HCT116 (cell line): ENCODE measurements around the gene SSRP1. TPM values are rescaled to one million over a fixed set of nuclear protein-coding genes. Genes with fewer than 3 reads are reported as not detected.

Experiments
- ATAC-seq: fragments of 200-7000 bp; cut with Tn5 transposase; 2 replicates; pipeline ENCODE4 v1.9.1; 2020; ENCODE audit warnings: mild to moderate bottlenecking, moderate library complexity
- BruUV-seq: library from RNA; stranded (reverse); fragments of 400-500 nt; replicated peaks from 2 replicates; lab custom pipeline; 2021; lab: Mats Ljungman, UMichigan
- CTCF ChIA-PET: fragments of 300-600 bp; sonication (Branson Sonifier 250); formaldehyde crosslinking; loops from one replicate; lab custom pipeline; 2021; ENCODE audit warnings: antibody characterized with exemption; lab: Charles Lee
- POLR2A ChIA-PET: fragments of 300-600, 350-600 bp; sonication (Branson Sonifier 250); formaldehyde crosslinking; loops from one replicate; lab custom pipeline; 2021; ENCODE audit warnings: antibody characterized with exemption; lab: Charles Lee
- RAD21 ChIA-PET, 2 experiments: fragments of 300-600 bp; sonication (Branson Sonifier 250); formaldehyde crosslinking; loops; one replicate each; lab custom pipeline; 2023; ENCODE audit warnings: low total read pairs in 2 of 2; ENCODE audit not compliant: uncharacterized antibody in 2 of 2, unreplicated experiment in 2 of 2, low non-redundant PET in 1 of 2; lab: Charles Lee
- DNase-seq: peaks from one replicate; pipeline ENCODE4 v3.0.0-alpha.2; 2010; ENCODE audit warnings: low read depth, low spot score
- H2AFZ ChIP-seq: fragments of 200-600 bp; shearing (Covaris generic), sonication (generic); 2 replicates; pipeline ENCODE4 v1.6.1; 2017; ENCODE audit warnings: low read depth, mixed run types, mixed read lengths, antibody characterized with exemption, low read length; ENCODE audit not compliant: poor library complexity, severe bottlenecking
- H3K27ac ChIP-seq: 2 replicates; pipeline ENCODE4 v1.5.1; 2012; ENCODE audit warnings: low read depth, low read length
- H3K27me3 ChIP-seq: fragments of 200-600 bp; sonication (generic); 2 replicates; pipeline ENCODE4 v1.6.1; 2016; ENCODE audit warnings: mixed run types, low read length, mixed read lengths; ENCODE audit not compliant: insufficient read depth
- H3K36me3 ChIP-seq, 2 experiments: fragments of 200-500 bp in 1 of 2; fragments of 200-600 bp in 1 of 2; sonication (Bioruptor generic) in 1 of 2; sonication (generic) in 1 of 2; 2 replicates each; pipeline versions ENCODE4 v1.5.1 to v1.6.1; 2014 to 2016; ENCODE audit warnings: low read length in 2 of 2, inconsistent platforms in 1 of 2, mixed read lengths in 1 of 2, mixed run types in 1 of 2; ENCODE audit not compliant: insufficient read depth in 2 of 2, control insufficient read depth in 1 of 2
- H3K4me1 ChIP-seq, 2 experiments: fragments of 200-600 bp in 1 of 2; sonication (generic) in 1 of 2; 2 replicates each; pipeline versions ENCODE4 v1.5.1 to v1.6.1; 2012 to 2017; ENCODE audit warnings: low read length in 2 of 2, inconsistent platforms in 1 of 2, mild to moderate bottlenecking in 1 of 2, mixed read lengths in 1 of 2, mixed run types in 1 of 2, moderate library complexity in 1 of 2; ENCODE audit not compliant: insufficient read depth in 2 of 2, control insufficient read depth in 1 of 2
- H3K4me2 ChIP-seq: fragments of 200-600 bp; sonication (generic); 2 replicates; pipeline ENCODE4 v1.6.1; 2017; ENCODE audit warnings: mixed run types, low read length, mixed read lengths
- H3K4me3 ChIP-seq, 2 experiments: fragments of 200-600 bp in 1 of 2; sonication (generic) in 1 of 2; replicated peaks in 1 of 2; 2 replicates each; pipeline ENCODE4 v1.5.1; 2011 to 2016; ENCODE audit warnings: low read length in 2 of 2, control low read depth in 1 of 2, low read depth in 1 of 2, mild to moderate bottlenecking in 1 of 2, mixed read lengths in 1 of 2, mixed run types in 1 of 2
- H3K79me2 ChIP-seq: fragments of 200-600 bp; sonication (generic); 2 replicates; pipeline ENCODE4 v1.6.1; 2017; ENCODE audit warnings: mild to moderate bottlenecking, mixed run types, low read length, moderate library complexity, mixed read lengths; ENCODE audit not compliant: insufficient read depth
- H3K9ac ChIP-seq: fragments of 200-600 bp; sonication (generic); 2 replicates; pipeline ENCODE4 v1.6.1; 2016; ENCODE audit warnings: low read length, mixed read lengths
- H3K9me2 ChIP-seq: fragments of 200-600 bp; sonication (generic), shearing (Covaris generic); 2 replicates; pipeline ENCODE4 v1.6.1; 2017; ENCODE audit warnings: mixed run types, mild to moderate bottlenecking, moderate library complexity; ENCODE audit not compliant: insufficient read depth
- H3K9me3 ChIP-seq, 2 experiments: fragments of 200-500 bp in 1 of 2; fragments of 200-600 bp in 1 of 2; sonication (Bioruptor generic) in 1 of 2; sonication (generic) in 1 of 2; 2 replicates each; pipeline ENCODE4 v1.6.1; 2014 to 2017; ENCODE audit warnings: low read length in 2 of 2, mixed read lengths in 2 of 2, inconsistent platforms in 1 of 2, low read depth in 1 of 2, mild to moderate bottlenecking in 1 of 2, mixed run types in 1 of 2, moderate library complexity in 1 of 2; ENCODE audit not compliant: control insufficient read depth in 1 of 2, insufficient read depth in 1 of 2
- H4K20me1 ChIP-seq: fragments of 200-600 bp; sonication (generic), shearing (Covaris generic); 2 replicates; pipeline ENCODE4 v1.6.1; 2017; ENCODE audit warnings: mixed run types, mild to moderate bottlenecking, moderate library complexity; ENCODE audit not compliant: insufficient read depth
- EGR1 ChIP-seq: IDR thresholded peaks from 2 replicates; pipeline ENCODE4 v1.6.1; 2012; ENCODE audit warnings: low read depth
- EZH2 ChIP-seq: fragments of 200-600 bp; sonication (generic); IDR thresholded peaks from 2 replicates; pipeline ENCODE4 v1.6.1; 2017; ENCODE audit warnings: antibody characterized with exemption, mixed run types
- FOSL1 ChIP-seq: IDR thresholded peaks from 2 replicates; pipeline ENCODE4 v1.6.1; 2012; ENCODE audit warnings: low read depth
- RAD21 ChIP-seq: IDR thresholded peaks from 2 replicates; pipeline ENCODE4 v1.6.1; 2012; ENCODE audit warnings: low read depth, mild to moderate bottlenecking
- SIN3A ChIP-seq: IDR thresholded peaks from 2 replicates; pipeline ENCODE4 v1.6.1; 2012; ENCODE audit warnings: low read depth
- SP1 ChIP-seq: IDR thresholded peaks from 2 replicates; pipeline ENCODE4 v1.6.1; 2012; ENCODE audit warnings: low read depth
- TCF7L2 ChIP-seq: IDR thresholded peaks from 2 replicates; pipeline ENCODE4 v1.7.0; 2011; ENCODE audit warnings: borderline replicate concordance, inconsistent platforms; ENCODE audit not compliant: insufficient read depth, insufficient read length; ENCODE audit errors: extremely low read depth
- YY1 ChIP-seq: IDR thresholded peaks from 2 replicates; pipeline ENCODE4 v1.6.1; 2011; ENCODE audit warnings: low read length, low read depth, moderate library complexity, mild to moderate bottlenecking; ENCODE audit not compliant: insufficient replicate concordance; ENCODE audit errors: extremely low read depth
- ZFX ChIP-seq: fragments of 450-650 bp; IDR thresholded peaks from 2 replicates; pipeline ENCODE4 v1.6.1; 2017
- ZNF274 ChIP-seq: fragments of 200-500 bp; sonication (Bioruptor generic); IDR thresholded peaks from 2 replicates; pipeline ENCODE4 v1.6.1; 2014; ENCODE audit warnings: mild to moderate bottlenecking, low read depth, low read length, inconsistent platforms
- intact Hi-C: fragments of 100-400 bp; cut with micrococcal nuclease; formaldehyde crosslinking; loops from 2 replicates; pipeline ENCODE4 v1.10.0; 2022
- total RNA-seq: library from RNA; stranded (reverse); gene quantifications from one replicate; pipeline ENCODE4 v1.2.1, GENCODE V29; 2021; ENCODE audit not compliant: unreplicated experiment
- TF ChIP-seq, protein P1 (sequence below): IDR thresholded peaks from 2 replicates; pipeline ENCODE4 v1.6.1; 2012
- TF ChIP-seq, protein P2 (sequence below): IDR thresholded peaks from 2 replicates; pipeline ENCODE4 v1.6.1; 2011; ENCODE audit warnings: mild to moderate bottlenecking, low read length, moderate library complexity; ENCODE audit not compliant: insufficient replicate concordance; ENCODE audit errors: extremely low read depth

The SSRP1 gene
- total RNA-seq, 1 experiment from 2014 or later, result 260 TPM

DNA sequence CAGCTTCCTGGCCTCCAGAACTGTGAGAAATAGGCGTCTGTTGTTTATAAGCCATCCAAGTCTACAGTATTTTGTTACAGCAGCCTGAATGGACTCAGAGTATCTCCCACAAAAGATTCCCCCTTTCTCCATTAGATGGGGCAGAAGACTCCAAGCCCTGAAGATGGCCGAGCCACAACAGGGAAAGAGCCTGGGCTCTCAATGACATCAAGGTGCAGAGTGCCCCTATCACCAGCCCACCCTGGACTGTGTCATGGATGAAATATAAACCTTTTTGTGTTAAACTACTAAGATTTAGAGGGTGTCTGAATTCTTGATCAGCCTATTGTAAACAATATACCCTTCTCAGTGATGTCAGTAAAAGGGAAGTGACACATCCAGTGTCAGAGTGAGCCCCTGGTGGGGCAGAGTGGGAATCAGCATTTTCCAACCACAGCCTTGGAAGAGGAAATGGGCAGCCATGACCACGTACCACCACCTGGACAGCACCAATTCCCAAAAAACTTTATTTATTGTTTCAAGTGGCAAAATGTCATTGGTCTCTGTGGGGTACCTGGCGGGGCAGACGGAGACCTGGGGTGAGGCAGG lies 36.4 kb downstream of the SSRP1 start:
- ATAC-seq, result no peak

More for the DNA sequence above, 36.4 kb downstream of the SSRP1 start:
- BruUV-seq, result no TSS peak
- Histone ChIP-seq H3K4me3 (no peak overlapping the region), H2AFZ (no peak overlapping the region), H3K9me3 (no peaks in the 10 kb centered on the region; a peak in 1 of 4 replicates), H3K9me2 (no peaks in the 10 kb centered on the region), H3K4me1 (peaks cover 7 to 11% of the 10 kb centered on the region in 2 experiments), H3K9ac (no peak overlapping the region), H3K79me2 (no peaks in the 10 kb centered on the region), H3K27ac (no peak overlapping the region), H3K4me2 (no peak overlapping the region), H3K36me3 (peaks cover 10 to 26% of the 10 kb centered on the region in 2 experiments; a peak in 3 of 4 replicates), H4K20me1 (no peaks in the 10 kb centered on the region), H3K27me3 (no peaks in the 10 kb centered on the region)
- intact Hi-C loops, result no loop called here
- DNase-seq, result no peak
- ChIA-PET POLR2A (no interaction called here), RAD21 (no interaction called here), CTCF (no interaction called here)
- TF ChIP-seq, protein P1, sequence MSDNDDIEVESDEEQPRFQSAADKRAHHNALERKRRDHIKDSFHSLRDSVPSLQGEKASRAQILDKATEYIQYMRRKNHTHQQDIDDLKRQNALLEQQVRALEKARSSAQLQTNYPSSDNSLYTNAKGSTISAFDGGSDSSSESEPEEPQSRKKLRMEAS, result no peak
- no peak for TF ChIP-seq SIN3A
- TF ChIP-seq FOSL1, result no peak
- TF ChIP-seq ZFX, result no peak
- TF ChIP-seq YY1, result no peak
- no peak for TF ChIP-seq SP1
- TF ChIP-seq, protein P2, sequence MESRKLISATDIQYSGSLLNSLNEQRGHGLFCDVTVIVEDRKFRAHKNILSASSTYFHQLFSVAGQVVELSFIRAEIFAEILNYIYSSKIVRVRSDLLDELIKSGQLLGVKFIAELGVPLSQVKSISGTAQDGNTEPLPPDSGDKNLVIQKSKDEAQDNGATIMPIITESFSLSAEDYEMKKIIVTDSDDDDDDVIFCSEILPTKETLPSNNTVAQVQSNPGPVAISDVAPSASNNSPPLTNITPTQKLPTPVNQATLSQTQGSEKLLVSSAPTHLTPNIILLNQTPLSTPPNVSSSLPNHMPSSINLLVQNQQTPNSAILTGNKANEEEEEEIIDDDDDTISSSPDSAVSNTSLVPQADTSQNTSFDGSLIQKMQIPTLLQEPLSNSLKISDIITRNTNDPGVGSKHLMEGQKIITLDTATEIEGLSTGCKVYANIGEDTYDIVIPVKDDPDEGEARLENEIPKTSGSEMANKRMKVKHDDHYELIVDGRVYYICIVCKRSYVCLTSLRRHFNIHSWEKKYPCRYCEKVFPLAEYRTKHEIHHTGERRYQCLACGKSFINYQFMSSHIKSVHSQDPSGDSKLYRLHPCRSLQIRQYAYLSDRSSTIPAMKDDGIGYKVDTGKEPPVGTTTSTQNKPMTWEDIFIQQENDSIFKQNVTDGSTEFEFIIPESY, result no peak
- no peak for TF ChIP-seq RAD21
- TF ChIP-seq ZNF274, result no peak
- TF ChIP-seq TCF7L2, result no peak
- no peak for TF ChIP-seq EGR1
- no peak for TF ChIP-seq EZH2
